Measurements from ENCODE around the gene AIFM2. TPM values are rescaled to one million over a fixed set of nuclear protein-coding genes. Genes with fewer than 3 reads are reported as not detected.
"Not testable (repeated sequence)": the region's sequence is repeated elsewhere in the genome, so short reads cannot be mapped to it uniquely, and the experiment has no call there.

Gene AIFM2
- total RNA-seq, 5 donors from 2014 or later (not counting 1 experiment from before 2014, with no cell fraction given), result 3.2 to 5.8 (median 5.1) TPM

GRCh38 chr10:70123817-70124216 is 8.8 kb downstream of the AIFM2 start:
- WGBS (ENCODE audit: insufficient coverage), result no CpG with 5 or more reads among the region's 10 CpGs
- H3K27me3 ChIP-seq (replicated peaks in 1 of 2; ENCODE audit: control insufficient read depth in 2 of 2, extremely low read depth in 1 of 2, insufficient read depth in 2 of 2, low read length in 1 of 2), result no peaks in the 10 kb centered on the region

DNA sequence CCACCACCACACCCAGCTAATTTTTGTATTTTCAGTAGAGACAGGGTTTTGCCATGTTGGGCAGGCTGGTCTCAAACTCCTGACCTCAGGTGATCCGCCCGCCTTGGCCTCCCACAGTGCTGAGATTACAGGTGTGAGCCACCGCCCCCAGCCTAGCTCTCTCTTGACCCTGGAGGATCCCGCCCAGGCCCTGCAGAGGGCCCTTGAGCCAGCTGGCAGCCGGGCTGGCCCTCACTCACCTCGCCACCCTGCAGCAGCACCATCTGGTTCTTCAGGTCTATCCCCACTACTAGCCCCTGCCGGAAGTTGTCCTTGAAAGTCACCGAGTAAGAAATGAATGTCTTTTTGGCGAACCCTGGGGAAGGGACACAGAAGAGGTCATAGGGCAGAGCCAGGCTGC is 9.5 kb downstream of the AIFM2 start:
- DNase-seq, result not testable (repeated sequence)
- WGBS (ENCODE audit: insufficient coverage), result 96% methylated on average over 9 of the region's 9 CpGs

More at GRCh38 chr10:70123817-70124216, 8.8 kb downstream of the AIFM2 start:
- H3K27ac ChIP-seq (ENCODE audit: low read length), result no peak overlapping the region
- peaks cover 4 to 5% of the 10 kb centered on the region in 2 donors for H3K36me3 ChIP-seq (ENCODE audit: control insufficient read depth in 2 of 2, extremely low read depth in 1 of 2, insufficient read depth in 1 of 2, low read length in 1 of 2)
- H3K4me3 Mint-ChIP-seq, result no peak overlapping the region
- no peaks in the 10 kb centered on the region for H3K9me3 Mint-ChIP-seq
- H3K4me3 ChIP-seq (ENCODE audit: control insufficient read depth in 1 of 2, extremely low read depth in 1 of 2, low read length in 1 of 2), result no peak overlapping the region
- no peak overlapping the region for H3K27ac Mint-ChIP-seq
- CTCF ChIA-PET, result no interaction called here
- DNase-seq (no peak), ATAC-seq (replicated peaks in 1 of 4) (no peak)
- POLR2A ChIA-PET, result no interaction called here
- H3K9me3 ChIP-seq, result no peaks in the 10 kb centered on the region
- no peaks in the 10 kb centered on the region for H3K4me1 ChIP-seq (ENCODE audit: control insufficient read depth in 1 of 2, extremely low read depth in 1 of 2, insufficient read depth in 2 of 2, low read length in 2 of 2)
- H3K27me3 Mint-ChIP-seq, result no peaks in the 10 kb centered on the region
- H3K36me3 Mint-ChIP-seq, result peaks cover 8% of the 10 kb centered on the region
- no peaks in the 10 kb centered on the region for H3K4me1 Mint-ChIP-seq

GRCh38 chr10:70122742-70123141 is 9.9 kb downstream of the AIFM2 start:
- H3K4me3 ChIP-seq (ENCODE audit: control insufficient read depth in 1 of 2, extremely low read depth in 1 of 2, low read length in 1 of 2), result no peak overlapping the region
- no peak overlapping the region for H3K27ac ChIP-seq (ENCODE audit: low read length)
- DNase-seq (no peak), ATAC-seq (replicated peaks in 1 of 4) (no peak)
- no peaks in the 10 kb centered on the region for H3K4me1 ChIP-seq (ENCODE audit: control insufficient read depth in 1 of 2, extremely low read depth in 1 of 2, insufficient read depth in 2 of 2, low read length in 2 of 2)
- H3K27me3 ChIP-seq (replicated peaks in 1 of 2; ENCODE audit: control insufficient read depth in 2 of 2, extremely low read depth in 1 of 2, insufficient read depth in 2 of 2, low read length in 1 of 2), result no peaks in the 10 kb centered on the region
- WGBS (ENCODE audit: insufficient coverage), result no CpG with 5 or more reads among the region's 5 CpGs
- Mint-ChIP-seq H3K4me1 (no peaks in the 10 kb centered on the region), H3K4me3 (no peak overlapping the region), H3K27me3 (no peaks in the 10 kb centered on the region), H3K36me3 (peaks cover 8% of the 10 kb centered on the region), H3K9me3 (no peaks in the 10 kb centered on the region), H3K27ac (no peak overlapping the region)
- POLR2A ChIA-PET, result interaction anchor here in 1 of 2 donors (0.5 kb wide), 1 partner anchor 64 kb away, joined by 4 read pairs; no protein-coding TSS in a partner anchor
- H3K9me3 ChIP-seq, result no peaks in the 10 kb centered on the region
- H3K36me3 ChIP-seq (ENCODE audit: control insufficient read depth in 2 of 2, extremely low read depth in 1 of 2, insufficient read depth in 1 of 2, low read length in 1 of 2), result peaks cover 4 to 5% of the 10 kb centered on the region in 2 donors
- CTCF ChIA-PET, result no interaction called here

More for the DNA sequence above, 9.5 kb downstream of the AIFM2 start:
- H3K27ac Mint-ChIP-seq; H3K27me3 ChIP-seq (replicated peaks in 1 of 2; ENCODE audit: control insufficient read depth in 2 of 2, extremely low read depth in 1 of 2, insufficient read depth in 2 of 2, low read length in 1 of 2); H3K4me1 Mint-ChIP-seq; CTCF ChIA-PET; H3K9me3 Mint-ChIP-seq; H3K36me3 ChIP-seq (ENCODE audit: control insufficient read depth in 2 of 2, extremely low read depth in 1 of 2, insufficient read depth in 1 of 2, low read length in 1 of 2); H3K9me3 ChIP-seq; H3K27me3 Mint-ChIP-seq; H3K36me3 Mint-ChIP-seq; H3K4me1 ChIP-seq (ENCODE audit: control insufficient read depth in 1 of 2, extremely low read depth in 1 of 2, insufficient read depth in 2 of 2, low read length in 2 of 2); H3K4me3 ChIP-seq (ENCODE audit: control insufficient read depth in 1 of 2, extremely low read depth in 1 of 2, low read length in 1 of 2); H3K4me3 Mint-ChIP-seq; H3K27ac ChIP-seq (ENCODE audit: low read length); ATAC-seq (replicated peaks in 1 of 4): not testable (repeated sequence)
- POLR2A ChIA-PET, result interaction anchor here in 1 of 2 donors (0.5 kb wide), 1 partner anchor 64 kb away, joined by 4 read pairs; no protein-coding TSS in a partner anchor

DNA sequence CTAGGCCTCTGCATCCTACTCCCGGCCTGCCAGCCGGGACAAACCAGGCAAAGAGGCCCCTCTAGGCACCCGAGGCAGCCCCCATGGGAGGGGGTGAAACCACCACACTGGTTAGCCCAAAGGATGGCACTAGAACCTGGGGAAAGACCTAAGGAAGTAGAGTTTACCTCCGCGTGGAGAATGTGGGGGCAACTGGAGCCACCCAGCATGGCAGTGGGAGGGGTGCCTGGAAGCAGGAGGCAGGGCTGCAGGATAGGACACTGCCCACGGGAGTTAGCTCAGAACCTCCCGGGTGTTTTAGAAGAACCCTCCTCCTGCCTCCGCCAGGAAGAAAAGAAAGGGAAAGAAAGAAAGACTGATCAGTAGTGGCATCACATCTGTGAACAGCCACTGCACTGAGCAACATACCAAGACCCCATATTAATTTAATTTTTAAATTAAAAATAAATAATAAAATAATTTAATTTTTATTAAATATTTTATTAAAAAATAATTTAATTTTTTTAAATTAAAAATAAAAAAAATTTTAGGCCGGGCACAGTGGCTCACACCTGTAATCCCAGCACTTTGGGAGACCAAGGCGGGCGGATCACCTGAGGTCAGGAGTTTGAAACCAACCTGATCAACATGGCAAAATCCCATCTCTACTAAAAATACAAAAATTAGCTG is 11.2 kb downstream of the AIFM2 start:
- DNase-seq (no peak), ATAC-seq (replicated peaks in 1 of 4) (no peak)
- CTCF ChIA-PET, result no interaction called here
- Mint-ChIP-seq H3K27me3 (no peaks in the 10 kb centered on the region), H3K27ac (no peak overlapping the region), H3K36me3 (peaks cover 8% of the 10 kb centered on the region), H3K4me1 (peaks cover 0 to 2% (median 1%) of the 10 kb centered on the region in 3 donors), H3K4me3 (no peak overlapping the region), H3K9me3 (no peaks in the 10 kb centered on the region)
- Histone ChIP-seq H3K27me3 (replicated peaks in 1 of 2; ENCODE audit: control insufficient read depth in 2 of 2, extremely low read depth in 1 of 2, insufficient read depth in 2 of 2, low read length in 1 of 2) (no peaks in the 10 kb centered on the region), H3K4me1 (ENCODE audit: control insufficient read depth in 1 of 2, extremely low read depth in 1 of 2, insufficient read depth in 2 of 2, low read length in 2 of 2) (peaks cover 0 to 3% of the 10 kb centered on the region in 2 experiments), H3K4me3 (ENCODE audit: control insufficient read depth in 1 of 2, extremely low read depth in 1 of 2, low read length in 1 of 2) (no peak overlapping the region), H3K27ac (ENCODE audit: low read length) (no peak overlapping the region), H3K9me3 (no peaks in the 10 kb centered on the region), H3K36me3 (ENCODE audit: control insufficient read depth in 2 of 2, extremely low read depth in 1 of 2, insufficient read depth in 1 of 2, low read length in 1 of 2) (peaks cover 4 to 5% of the 10 kb centered on the region in 2 donors)
- POLR2A ChIA-PET, result no interaction called here
- 80% methylated on average over 1 of the region's 11 CpGs for WGBS (ENCODE audit: insufficient coverage)

- Histone ChIP-seq H3K4me1 (ENCODE audit: control insufficient read depth in 1 of 2, extremely low read depth in 1 of 2, insufficient read depth in 2 of 2, low read length in 2 of 2) (peaks cover 0 to 10% of the 10 kb centered on the region in 2 experiments), H3K36me3 (ENCODE audit: control insufficient read depth in 2 of 2, extremely low read depth in 1 of 2, insufficient read depth in 1 of 2, low read length in 1 of 2) (peaks cover 4 to 5% of the 10 kb centered on the region in 2 donors), H3K9me3 (no peaks in the 10 kb centered on the region), H3K27ac (ENCODE audit: low read length) (no peak overlapping the region), H3K27me3 (replicated peaks in 1 of 2; ENCODE audit: control insufficient read depth in 2 of 2, extremely low read depth in 1 of 2, insufficient read depth in 2 of 2, low read length in 1 of 2) (no peaks in the 10 kb centered on the region), H3K4me3 (ENCODE audit: control insufficient read depth in 1 of 2, extremely low read depth in 1 of 2, low read length in 1 of 2) (no peak overlapping the region)
- ChIA-PET POLR2A (no interaction called here), CTCF (interaction anchor here in 1 of 2 donors (0.7 kb wide), 2 partner anchors 10 to 18 kb away, joined by 3 read pairs; no protein-coding TSS in a partner anchor)
- DNase-seq (no peak), ATAC-seq (replicated peaks in 1 of 4) (no peak)
- Mint-ChIP-seq H3K4me1 (peaks cover 6 to 8% (median 8%) of the 10 kb centered on the region in 3 donors), H3K27me3 (no peaks in the 10 kb centered on the region), H3K9me3 (no peaks in the 10 kb centered on the region), H3K27ac (no peak overlapping the region), H3K36me3 (peaks cover 14% of the 10 kb centered on the region), H3K4me3 (no peak overlapping the region)
- no CpG with 5 or more reads among the region's 6 CpGs for WGBS (ENCODE audit: insufficient coverage)
Observed at GRCh38 chr10:70120417-70120816, 12.2 kb downstream of the AIFM2 start.

DNA sequence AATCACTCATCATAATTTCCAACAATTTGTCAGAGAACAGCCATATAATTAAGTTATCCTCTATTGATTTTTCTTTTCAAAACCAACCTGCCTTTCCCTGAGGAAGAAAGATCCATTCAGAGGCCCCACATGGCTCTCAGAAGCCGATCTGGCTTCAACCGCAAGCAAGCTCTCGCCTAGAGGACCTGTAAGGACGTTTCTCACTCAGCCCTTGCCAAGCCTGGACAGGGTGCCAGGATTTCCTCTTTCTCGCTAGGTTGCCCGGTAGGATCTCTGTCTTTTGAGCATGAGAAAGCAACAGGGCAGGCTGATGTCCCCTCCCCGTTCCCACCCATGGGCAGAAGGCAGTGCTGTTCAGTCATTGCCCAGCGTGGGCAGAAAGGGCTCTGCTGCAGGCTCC is 13.0 kb downstream of the AIFM2 start:
- Mint-ChIP-seq H3K27me3 (no peaks in the 10 kb centered on the region), H3K4me1 (peaks cover 6 to 8% (median 8%) of the 10 kb centered on the region in 3 donors), H3K4me3 (no peak overlapping the region), H3K36me3 (peaks cover 14% of the 10 kb centered on the region), H3K27ac (no peak overlapping the region), H3K9me3 (no peaks in the 10 kb centered on the region)
- Histone ChIP-seq H3K9me3 (no peaks in the 10 kb centered on the region), H3K4me3 (ENCODE audit: control insufficient read depth in 1 of 2, extremely low read depth in 1 of 2, low read length in 1 of 2) (no peak overlapping the region), H3K36me3 (ENCODE audit: control insufficient read depth in 2 of 2, extremely low read depth in 1 of 2, insufficient read depth in 1 of 2, low read length in 1 of 2) (peaks cover 5 to 7% of the 10 kb centered on the region in 2 donors), H3K4me1 (ENCODE audit: control insufficient read depth in 1 of 2, extremely low read depth in 1 of 2, insufficient read depth in 2 of 2, low read length in 2 of 2) (peaks cover 0 to 10% of the 10 kb centered on the region in 2 experiments), H3K27ac (ENCODE audit: low read length) (no peak overlapping the region), H3K27me3 (replicated peaks in 1 of 2; ENCODE audit: control insufficient read depth in 2 of 2, extremely low read depth in 1 of 2, insufficient read depth in 2 of 2, low read length in 1 of 2) (no peaks in the 10 kb centered on the region)
- 94% methylated on average over 8 of the region's 8 CpGs for WGBS (ENCODE audit: insufficient coverage)
- CTCF ChIA-PET, result interaction anchor here in 1 of 2 donors (0.6 kb wide), 2 partner anchors 19 to 308 kb away, joined by 4 to 5 read pairs; no protein-coding TSS in a partner anchor
- no peak for ATAC-seq (replicated peaks in 1 of 4)
- POLR2A ChIA-PET, result no interaction called here
- DNase-seq, result no peak
